ENCODE measurements around the gene CCDC12.

Gene CCDC12

DNA sequence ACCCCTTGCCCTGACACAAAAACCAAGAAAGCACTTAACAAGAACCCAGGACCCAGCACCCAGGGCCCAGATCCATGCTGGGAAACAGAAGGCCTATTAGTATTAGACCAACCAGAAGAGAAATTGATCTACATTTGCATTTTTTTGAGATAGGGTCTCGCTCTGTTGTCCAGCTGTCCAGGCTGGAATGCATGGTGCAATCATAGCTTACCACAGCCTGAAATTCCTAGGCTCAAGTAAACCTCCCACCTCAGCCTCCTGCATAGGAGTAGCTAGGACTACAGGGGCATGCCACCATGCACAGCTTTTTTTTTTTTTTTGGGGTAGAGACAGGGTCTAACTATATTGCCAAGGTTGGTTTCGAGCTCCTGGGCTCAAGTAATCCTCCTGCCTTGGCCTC, 26.4 kb downstream of the CCDC12 start:
- no peak overlapping the region for H3K4me3 ChIP-seq (ENCODE audit: low read depth, low read length)
- no peak for DNase-seq (ENCODE audit: low read depth)
- TF ChIP-seq, protein P1, sequence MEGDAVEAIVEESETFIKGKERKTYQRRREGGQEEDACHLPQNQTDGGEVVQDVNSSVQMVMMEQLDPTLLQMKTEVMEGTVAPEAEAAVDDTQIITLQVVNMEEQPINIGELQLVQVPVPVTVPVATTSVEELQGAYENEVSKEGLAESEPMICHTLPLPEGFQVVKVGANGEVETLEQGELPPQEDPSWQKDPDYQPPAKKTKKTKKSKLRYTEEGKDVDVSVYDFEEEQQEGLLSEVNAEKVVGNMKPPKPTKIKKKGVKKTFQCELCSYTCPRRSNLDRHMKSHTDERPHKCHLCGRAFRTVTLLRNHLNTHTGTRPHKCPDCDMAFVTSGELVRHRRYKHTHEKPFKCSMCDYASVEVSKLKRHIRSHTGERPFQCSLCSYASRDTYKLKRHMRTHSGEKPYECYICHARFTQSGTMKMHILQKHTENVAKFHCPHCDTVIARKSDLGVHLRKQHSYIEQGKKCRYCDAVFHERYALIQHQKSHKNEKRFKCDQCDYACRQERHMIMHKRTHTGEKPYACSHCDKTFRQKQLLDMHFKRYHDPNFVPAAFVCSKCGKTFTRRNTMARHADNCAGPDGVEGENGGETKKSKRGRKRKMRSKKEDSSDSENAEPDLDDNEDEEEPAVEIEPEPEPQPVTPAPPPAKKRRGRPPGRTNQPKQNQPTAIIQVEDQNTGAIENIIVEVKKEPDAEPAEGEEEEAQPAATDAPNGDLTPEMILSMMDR (IDR thresholded peaks at IDR 0.05; ENCODE audit: low read depth, low read length, missing control alignments): no peak

DNA sequence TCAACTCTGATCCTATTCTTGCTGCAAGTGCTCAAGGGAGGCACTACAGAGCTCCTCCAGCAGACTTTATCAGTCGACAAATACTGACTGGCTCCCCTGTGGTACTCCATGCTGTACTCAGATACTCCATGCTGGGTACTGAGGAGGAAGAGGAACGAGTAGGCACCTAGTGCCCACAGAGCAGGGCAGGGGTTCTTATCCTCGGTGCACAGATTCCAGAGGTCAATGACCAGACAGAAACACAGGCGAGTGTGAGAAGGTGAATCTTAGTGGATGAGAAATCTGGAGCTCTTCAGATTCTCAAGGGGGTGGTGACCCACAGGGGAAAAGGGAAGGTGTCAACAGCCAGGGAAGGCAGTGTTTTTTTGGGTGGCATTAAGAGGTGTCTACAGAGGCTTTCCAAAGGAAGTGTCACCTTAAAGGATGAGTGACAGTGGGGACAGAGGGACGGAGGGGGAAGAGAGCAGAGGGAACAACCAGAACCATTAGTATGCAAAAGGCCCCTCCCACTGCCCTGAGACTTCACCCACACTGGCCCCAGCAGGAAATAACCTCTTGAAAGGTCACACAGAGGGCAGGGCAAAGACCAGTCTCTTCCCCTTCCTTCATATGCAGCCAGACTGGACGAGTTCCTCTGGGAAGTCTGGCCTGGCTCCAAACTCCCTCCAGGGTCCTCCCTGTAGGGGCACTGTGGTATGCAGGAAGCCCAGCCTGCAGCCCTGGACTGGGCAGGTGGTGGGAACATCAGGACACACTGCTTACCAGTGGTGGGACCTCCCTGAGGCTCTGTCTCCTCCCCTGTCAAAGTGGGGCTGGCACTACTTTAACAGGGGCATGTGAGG, 27.5 kb downstream of the CCDC12 start:
- H3K4me3 ChIP-seq (ENCODE audit: low read depth, low read length): peak overlapping the region; percentile 7; the same call in 1 of the 2 replicates
- DNase-seq (ENCODE audit: low read depth): no peak
- TF ChIP-seq, protein P1 (IDR thresholded peaks at IDR 0.05; ENCODE audit: low read depth, low read length, missing control alignments): no peak

DNA sequence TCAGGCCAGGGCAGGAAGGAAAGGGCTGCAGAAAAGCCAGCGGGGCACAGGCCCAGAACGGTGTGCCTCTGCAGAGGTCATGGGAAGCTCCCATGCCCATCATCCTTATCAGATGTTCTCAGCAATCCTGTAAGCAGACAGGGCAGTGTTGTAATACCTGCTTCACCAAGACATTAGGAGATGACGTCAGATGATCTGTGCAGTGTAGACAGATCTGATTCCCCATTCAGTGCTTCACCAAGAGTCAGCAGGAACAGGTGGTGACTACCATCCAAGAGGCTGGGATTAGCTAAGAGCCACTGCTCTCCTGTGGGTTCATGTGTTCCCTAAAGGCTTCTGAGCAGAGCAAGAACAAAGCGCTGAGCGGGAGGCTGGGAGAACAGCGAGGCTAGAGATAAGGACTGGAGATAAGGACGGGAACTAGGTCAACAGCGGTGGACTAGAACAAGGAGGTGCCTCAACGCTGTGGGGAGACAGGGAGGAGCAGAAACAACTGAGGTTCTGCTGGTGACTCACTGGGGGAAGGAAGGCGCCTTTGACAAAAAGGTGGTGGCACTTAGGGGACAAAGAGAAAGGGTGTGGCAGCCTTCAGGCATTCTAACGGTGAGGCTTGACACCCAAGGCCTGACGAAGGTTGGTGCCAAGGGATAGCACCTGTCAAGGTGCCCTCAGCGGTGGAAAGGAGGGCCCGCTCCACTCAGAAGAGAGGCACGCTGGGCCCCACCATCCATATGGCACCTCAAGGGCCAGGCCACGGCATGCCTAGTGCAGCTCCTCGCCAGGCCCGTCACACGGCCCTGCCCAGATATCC, 28.4 kb downstream of the CCDC12 start:
- TF ChIP-seq, protein P1 (IDR thresholded peaks at IDR 0.05; ENCODE audit: low read depth, low read length, missing control alignments): no peak
- DNase-seq (ENCODE audit: low read depth): no peak

DNA sequence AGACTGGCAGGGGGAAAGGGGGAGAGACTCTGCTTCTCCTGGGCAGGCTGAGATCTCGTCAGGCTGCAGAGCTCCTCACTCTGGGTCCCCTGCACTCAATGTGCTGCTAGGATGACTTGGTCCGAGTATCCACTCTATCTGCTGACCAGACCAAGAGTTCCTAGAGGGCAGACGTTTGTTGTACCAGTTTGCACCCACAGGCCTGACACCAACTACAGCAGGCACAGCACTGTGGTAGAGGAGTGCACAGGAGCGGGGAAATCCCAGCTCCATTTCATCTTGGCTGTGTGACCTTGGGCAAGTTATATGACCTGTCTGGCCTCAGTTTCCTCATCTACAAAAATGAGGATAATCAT, 29.0 kb downstream of the CCDC12 start:
- no peak overlapping the region for H3K4me3 ChIP-seq (ENCODE audit: low read depth, low read length)
- TF ChIP-seq, protein P1 (IDR thresholded peaks at IDR 0.05; ENCODE audit: low read depth, low read length, missing control alignments): no peak
- DNase-seq (ENCODE audit: low read depth): no peak

More for the DNA sequence above, 28.4 kb downstream of the CCDC12 start:
- no peak overlapping the region for H3K4me3 ChIP-seq (ENCODE audit: low read depth, low read length)

GRCh38 chr3:46946856-46947545, 29.5 kb downstream of the CCDC12 start:
- TF ChIP-seq, protein P1 (IDR thresholded peaks at IDR 0.05; ENCODE audit: low read depth, low read length, missing control alignments): no peak
- H3K4me3 ChIP-seq (ENCODE audit: low read depth, low read length): no peak overlapping the region
- no peak for DNase-seq (ENCODE audit: low read depth)

- TF ChIP-seq, protein P1 (IDR thresholded peaks at IDR 0.05; ENCODE audit: low read depth, low read length, missing control alignments): no peak
- no peak for DNase-seq (ENCODE audit: low read depth)
- H3K4me3 ChIP-seq (ENCODE audit: low read depth, low read length): no peak overlapping the region
Measured at GRCh38 chr3:46946416-46946815, 30.1 kb downstream of the CCDC12 start.
